HEK293 (cell line): ENCODE data around the gene GSG1L.

Experiments used
- CTCF ChIA-PET: fragments of 350-600 bp; formaldehyde crosslinking; extraction: SDS; loops from one replicate; lab custom pipeline; 2021; ENCODE audit warnings: antibody characterized with exemption; lab: Yijun Ruan, JAX
- POLR2A ChIA-PET: fragments of 300-600 bp; formaldehyde crosslinking; extraction: SDS; loops from one replicate; lab custom pipeline; 2020; ENCODE audit warnings: antibody characterized with exemption, inconsistent platforms; lab: Yijun Ruan, JAX
- H3K27ac ChIP-seq: fragments of 200-500 bp; sonication (Bioruptor generic); 2 replicates; pipeline ENCODE4 v1.5.1; 2014; ENCODE audit warnings: low read depth, low read length, control low read depth, inconsistent platforms; ENCODE audit errors: extremely low read depth
- H3K36me3 ChIP-seq, 2 experiments: fragments of 200-500 bp in 1 of 2; sonication (Bioruptor generic) in 1 of 2; 1 replicate in 1 of 2; 2 replicates in 1 of 2; pipeline ENCODE4 v1.5.1; 2014 to 2017; ENCODE audit warnings: inconsistent platforms in 2 of 2, low read length in 2 of 2; ENCODE audit not compliant: control insufficient read depth in 2 of 2, insufficient read depth in 1 of 2
- H3K4me1 ChIP-seq: fragments of 200-500 bp; sonication (Bioruptor generic); 2 replicates; pipeline ENCODE4 v1.5.1; 2014; ENCODE audit warnings: mild to moderate bottlenecking, low read length, inconsistent platforms; ENCODE audit not compliant: control insufficient read depth, insufficient read depth
- H3K4me3 ChIP-seq: 2 replicates; pipeline ENCODE4 v1.5.1; 2011; ENCODE audit warnings: low read depth, mild to moderate bottlenecking, control low read depth, low read length, moderate library complexity
- H3K9me3 ChIP-seq: fragments of 200-500 bp; sonication (Bioruptor generic); 2 replicates; pipeline ENCODE4 v1.5.1; 2014; ENCODE audit warnings: low read depth, low read length, inconsistent platforms; ENCODE audit not compliant: control insufficient read depth, insufficient read depth
- GLIS2 ChIP-seq: fragments of 450-650 bp; formaldehyde crosslinking; IDR thresholded peaks from 2 replicates; pipeline ENCODE4 v1.5.1; 2016; ENCODE audit warnings: missing biosample characterization, missing genetic modification characterization
- HOXC10 ChIP-seq: sonication (generic); formaldehyde crosslinking; IDR thresholded peaks from 2 replicates; pipeline ENCODE4 v1.8.1; 2023; ENCODE audit warnings: mild to moderate bottlenecking, missing genetic modification reagents
- KLF8 ChIP-seq: fragments of 450-650 bp; formaldehyde crosslinking; IDR thresholded peaks from 2 replicates; pipeline ENCODE4 v1.5.1; 2016; ENCODE audit warnings: missing biosample characterization, missing genetic modification characterization
- KLF9 ChIP-seq: fragments of 450-650 bp; formaldehyde crosslinking; IDR thresholded peaks from 2 replicates; pipeline ENCODE4 v1.5.1; 2016; ENCODE audit warnings: missing biosample characterization, missing genetic modification characterization, low read depth
- MZF1 ChIP-seq: fragments of 450-650 bp; formaldehyde crosslinking; IDR thresholded peaks from 2 replicates; pipeline ENCODE4 v1.5.1; 2017; ENCODE audit warnings: missing biosample characterization, missing genetic modification characterization, borderline replicate concordance
- TRIM28 ChIP-seq: IDR thresholded peaks from 2 replicates; pipeline ENCODE4 v1.6.1; 2011; ENCODE audit warnings: low read length, control low read depth, borderline replicate concordance
- ZBTB21 ChIP-seq: fragments of 450-650 bp; formaldehyde crosslinking; IDR thresholded peaks from 2 replicates; pipeline ENCODE4 v1.5.1; 2017; ENCODE audit warnings: missing biosample characterization, missing genetic modification characterization
- ZNF19 ChIP-seq: fragments of 450-650 bp; formaldehyde crosslinking; IDR thresholded peaks from 2 replicates; pipeline ENCODE4; 2016; ENCODE audit warnings: missing biosample characterization, missing genetic modification characterization, low read depth
- ZNF391 ChIP-seq: fragments of 450-650 bp; formaldehyde crosslinking; IDR thresholded peaks from 2 replicates; pipeline ENCODE4 v1.5.1; 2016; ENCODE audit warnings: low read depth, missing biosample characterization, missing genetic modification characterization, borderline replicate concordance
- ZNF544 ChIP-seq: fragments of 450-650 bp; formaldehyde crosslinking; IDR thresholded peaks from 2 replicates; pipeline ENCODE4 v1.5.0; 2017; ENCODE audit warnings: missing biosample characterization, missing genetic modification characterization
- ZNF548 ChIP-seq: fragments of 450-650 bp; formaldehyde crosslinking; IDR thresholded peaks from 2 replicates; pipeline ENCODE4 v1.5.1; 2016; ENCODE audit warnings: missing biosample characterization, missing genetic modification characterization
- ZNF701 ChIP-seq: fragments of 450-650 bp; formaldehyde crosslinking; IDR thresholded peaks from 2 replicates; pipeline ENCODE4 v1.5.1; 2016; ENCODE audit warnings: missing biosample characterization, missing genetic modification characterization
- ZNF791 ChIP-seq: fragments of 450-650 bp; formaldehyde crosslinking; IDR thresholded peaks from 2 replicates; pipeline ENCODE4 v1.5.1; 2016; ENCODE audit warnings: missing biosample characterization, missing genetic modification characterization
- ZXDB ChIP-seq: fragments of 450-650 bp; formaldehyde crosslinking; IDR thresholded peaks from 2 replicates; pipeline ENCODE4 v1.5.1; 2016; ENCODE audit warnings: missing biosample characterization, missing genetic modification characterization
- TF ChIP-seq, protein P1 (sequence below): fragments of 450-650 bp; formaldehyde crosslinking; IDR thresholded peaks from 2 replicates; pipeline ENCODE4 v1.5.1; 2016; ENCODE audit warnings: missing biosample characterization, missing genetic modification characterization
- TF ChIP-seq, protein P2 (sequence below): fragments of 450-650 bp; formaldehyde crosslinking; IDR thresholded peaks from 2 replicates; pipeline ENCODE4 v1.5.1; 2016; ENCODE audit warnings: missing biosample characterization, missing genetic modification characterization
- TF ChIP-seq, protein P3 (sequence below): fragments of 450-650 bp; formaldehyde crosslinking; IDR thresholded peaks from 2 replicates; pipeline ENCODE4 v1.5.1; 2017; ENCODE audit warnings: missing biosample characterization, missing genetic modification characterization
- TF ChIP-seq, protein P4 (sequence below): fragments of 450-650 bp; formaldehyde crosslinking; IDR thresholded peaks from 2 replicates; pipeline ENCODE4 v1.5.1; 2016; ENCODE audit warnings: missing biosample characterization, missing genetic modification characterization
- TF ChIP-seq, protein P5 (sequence below): fragments of 450-650 bp; IDR thresholded peaks from 2 replicates; pipeline ENCODE4 v1.5.1; 2018; ENCODE audit warnings: missing biosample characterization, mild to moderate bottlenecking, missing genetic modification characterization
- TF ChIP-seq, protein P6 (sequence below): fragments of 450-650 bp; formaldehyde crosslinking; IDR thresholded peaks from 2 replicates; pipeline ENCODE4 v1.5.1; 2016; ENCODE audit warnings: missing biosample characterization, missing genetic modification characterization

The GSG1L gene

DNA sequence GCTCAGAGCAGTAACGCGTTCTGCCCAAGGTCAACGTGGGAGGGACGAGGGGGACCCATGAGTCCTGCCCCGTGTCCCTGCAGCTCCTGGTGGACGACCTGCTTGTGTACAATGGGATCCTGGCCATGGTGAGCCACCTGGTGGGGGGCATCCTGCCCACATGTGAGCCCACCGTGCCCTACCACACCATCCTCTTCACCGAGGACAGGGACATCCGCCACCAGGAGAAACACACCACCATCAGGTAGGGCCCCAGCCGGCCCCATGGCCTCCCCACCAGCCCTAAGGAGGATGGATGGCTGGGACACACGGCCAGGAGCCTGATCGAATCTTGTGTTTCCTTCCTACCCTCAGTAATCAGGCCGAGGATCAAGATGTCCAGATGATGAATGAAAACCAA lies 286.0 kb downstream of the GSG1L start:
- ChIA-PET CTCF (interaction anchor here (0.7 kb wide), 1 partner anchor 138 kb away, joined by 3 read pairs; no protein-coding TSS in a partner anchor), POLR2A (no interaction called here)
- Histone ChIP-seq H3K4me3 (no peak overlapping the region), H3K27ac (no peak overlapping the region), H3K4me1 (no peaks in the 10 kb centered on the region), H3K36me3 (no peaks in the 10 kb centered on the region), H3K9me3 (no peaks in the 10 kb centered on the region)
- no peak for TF ChIP-seq GLIS2 (tag by site-specific recombination)
- TF ChIP-seq, protein P1, sequence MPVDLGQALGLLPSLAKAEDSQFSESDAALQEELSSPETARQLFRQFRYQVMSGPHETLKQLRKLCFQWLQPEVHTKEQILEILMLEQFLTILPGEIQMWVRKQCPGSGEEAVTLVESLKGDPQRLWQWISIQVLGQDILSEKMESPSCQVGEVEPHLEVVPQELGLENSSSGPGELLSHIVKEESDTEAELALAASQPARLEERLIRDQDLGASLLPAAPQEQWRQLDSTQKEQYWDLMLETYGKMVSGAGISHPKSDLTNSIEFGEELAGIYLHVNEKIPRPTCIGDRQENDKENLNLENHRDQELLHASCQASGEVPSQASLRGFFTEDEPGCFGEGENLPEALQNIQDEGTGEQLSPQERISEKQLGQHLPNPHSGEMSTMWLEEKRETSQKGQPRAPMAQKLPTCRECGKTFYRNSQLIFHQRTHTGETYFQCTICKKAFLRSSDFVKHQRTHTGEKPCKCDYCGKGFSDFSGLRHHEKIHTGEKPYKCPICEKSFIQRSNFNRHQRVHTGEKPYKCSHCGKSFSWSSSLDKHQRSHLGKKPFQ (tag by site-specific recombination) = no peak

DNA sequence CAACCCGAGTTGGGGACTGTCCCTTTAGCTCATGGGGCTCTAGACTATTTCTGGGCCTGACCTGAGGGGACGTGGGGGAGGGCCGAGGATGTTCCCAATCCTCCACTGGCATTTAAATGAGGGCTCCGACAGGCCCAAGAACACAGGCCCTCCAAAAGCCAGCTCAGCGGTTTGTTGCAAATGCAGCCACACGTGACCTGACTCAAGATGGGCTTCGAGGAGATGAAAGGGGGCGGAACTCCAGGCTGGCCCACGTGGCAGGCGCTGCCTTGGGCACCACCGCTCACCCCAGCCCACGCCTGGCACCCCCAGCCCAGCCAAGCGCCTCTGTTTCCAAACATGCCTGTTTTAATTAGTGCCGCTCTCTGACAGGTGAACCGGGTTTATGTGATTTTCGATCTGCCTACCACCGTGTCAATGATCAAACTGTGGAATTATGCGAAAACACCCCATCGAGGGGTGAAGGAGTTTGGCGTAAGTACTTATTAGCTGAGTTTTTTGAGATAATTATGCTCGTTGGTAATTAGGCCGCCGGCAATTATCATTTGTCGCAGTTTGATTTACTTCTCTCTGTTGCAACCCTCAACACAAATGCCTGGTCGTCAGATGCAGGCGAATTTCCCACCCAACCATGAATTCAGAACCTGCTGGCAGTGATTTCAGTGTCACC lies 286.8 kb downstream of the GSG1L start:
- Histone ChIP-seq H3K27ac (no peak overlapping the region), H3K9me3 (no peaks in the 10 kb centered on the region), H3K4me3 (no peak overlapping the region), H3K36me3 (no peaks in the 10 kb centered on the region; a peak in 1 of 3 replicates), H3K4me1 (no peaks in the 10 kb centered on the region)
- TF ChIP-seq ZBTB21 (no peak), TRIM28 (no peak), ZNF544 (tag by site-specific recombination) (no peak), ZNF19 (tag by site-specific recombination) (no peak)
- TF ChIP-seq, protein P2, sequence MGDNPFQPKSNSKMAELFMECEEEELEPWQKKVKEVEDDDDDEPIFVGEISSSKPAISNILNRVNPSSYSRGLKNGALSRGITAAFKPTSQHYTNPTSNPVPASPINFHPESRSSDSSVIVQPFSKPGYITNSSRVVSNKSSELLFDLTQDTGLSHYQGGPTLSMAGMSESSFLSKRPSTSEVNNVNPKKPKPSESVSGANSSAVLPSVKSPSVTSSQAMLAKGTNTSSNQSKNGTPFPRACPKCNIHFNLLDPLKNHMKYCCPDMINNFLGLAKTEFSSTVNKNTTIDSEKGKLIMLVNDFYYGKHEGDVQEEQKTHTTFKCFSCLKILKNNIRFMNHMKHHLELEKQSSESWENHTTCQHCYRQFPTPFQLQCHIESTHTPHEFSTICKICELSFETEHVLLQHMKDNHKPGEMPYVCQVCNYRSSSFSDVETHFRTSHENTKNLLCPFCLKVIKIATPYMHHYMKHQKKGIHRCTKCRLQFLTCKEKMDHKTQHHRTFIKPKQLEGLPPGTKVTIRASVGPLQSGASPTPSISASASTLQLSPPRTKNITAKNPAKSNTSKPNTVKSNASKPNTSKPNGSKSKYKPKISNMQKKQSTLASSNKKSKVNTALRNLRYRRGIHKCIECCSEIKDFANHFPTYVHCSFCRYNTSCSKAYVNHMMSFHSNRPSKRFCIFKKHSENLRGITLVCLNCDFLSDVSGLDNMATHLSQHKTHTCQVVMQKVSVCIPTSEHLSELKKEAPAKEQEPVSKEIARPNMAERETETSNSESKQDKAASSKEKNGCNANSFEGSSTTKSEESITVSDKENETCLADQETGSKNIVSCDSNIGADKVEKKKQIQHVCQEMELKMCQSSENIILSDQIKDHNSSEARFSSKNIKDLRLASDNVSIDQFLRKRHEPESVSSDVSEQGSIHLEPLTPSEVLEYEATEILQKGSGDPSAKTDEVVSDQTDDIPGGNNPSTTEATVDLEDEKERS (tag by site-specific recombination) = no peak
- CTCF ChIA-PET = interaction anchor here (0.6 to 0.7 kb wide), 2 partner anchors 137 to 320 kb away, joined by 3 read pairs; no protein-coding TSS in a partner anchor
- POLR2A ChIA-PET = no interaction called here

DNA sequence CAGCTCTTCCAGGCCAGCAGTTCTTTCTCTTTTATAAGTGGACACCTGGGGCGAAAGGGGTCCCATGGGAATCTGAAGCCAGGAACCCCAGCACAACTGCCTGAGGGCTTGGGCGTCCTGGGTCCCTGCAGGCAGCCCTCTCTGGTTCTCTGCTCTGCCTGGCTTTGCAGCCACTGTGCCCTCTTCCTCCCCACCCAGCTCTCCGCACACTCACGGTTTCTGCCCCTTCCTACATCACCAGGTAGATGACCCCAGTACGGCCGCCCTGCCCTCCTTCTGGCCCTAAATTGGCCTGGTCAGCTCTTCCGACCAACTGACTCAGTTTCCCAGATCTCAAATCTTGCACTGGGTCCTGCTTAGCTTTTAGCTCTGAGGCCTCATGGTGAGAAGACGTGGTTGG lies 288.3 kb downstream of the GSG1L start:
- Histone ChIP-seq H3K9me3 (no peaks in the 10 kb centered on the region), H3K27ac (no peak overlapping the region), H3K4me3 (no peak overlapping the region), H3K4me1 (no peaks in the 10 kb centered on the region), H3K36me3 (peaks cover 0 to 3% of the 10 kb centered on the region in 2 experiments; a peak in 2 of 3 replicates)
- ChIA-PET POLR2A (no interaction called here), CTCF (interaction anchor here (0.5 kb wide), 1 partner anchor 183 kb away, joined by 4 read pairs; no protein-coding TSS in a partner anchor)
- TF ChIP-seq, protein P3, sequence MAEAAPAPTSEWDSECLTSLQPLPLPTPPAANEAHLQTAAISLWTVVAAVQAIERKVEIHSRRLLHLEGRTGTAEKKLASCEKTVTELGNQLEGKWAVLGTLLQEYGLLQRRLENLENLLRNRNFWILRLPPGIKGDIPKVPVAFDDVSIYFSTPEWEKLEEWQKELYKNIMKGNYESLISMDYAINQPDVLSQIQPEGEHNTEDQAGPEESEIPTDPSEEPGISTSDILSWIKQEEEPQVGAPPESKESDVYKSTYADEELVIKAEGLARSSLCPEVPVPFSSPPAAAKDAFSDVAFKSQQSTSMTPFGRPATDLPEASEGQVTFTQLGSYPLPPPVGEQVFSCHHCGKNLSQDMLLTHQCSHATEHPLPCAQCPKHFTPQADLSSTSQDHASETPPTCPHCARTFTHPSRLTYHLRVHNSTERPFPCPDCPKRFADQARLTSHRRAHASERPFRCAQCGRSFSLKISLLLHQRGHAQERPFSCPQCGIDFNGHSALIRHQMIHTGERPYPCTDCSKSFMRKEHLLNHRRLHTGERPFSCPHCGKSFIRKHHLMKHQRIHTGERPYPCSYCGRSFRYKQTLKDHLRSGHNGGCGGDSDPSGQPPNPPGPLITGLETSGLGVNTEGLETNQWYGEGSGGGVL (tag by site-specific recombination) = no peak
- TF ChIP-seq MZF1 (tag by site-specific recombination) (no peak), HOXC10 (no peak), ZNF701 (tag by site-specific recombination) (no peak), ZNF548 (tag by site-specific recombination) (no peak), KLF8 (tag by site-specific recombination) (no peak), ZXDB (no peak), GLIS2 (tag by site-specific recombination) (no peak), ZNF791 (no peak), KLF9 (no peak), ZNF391 (tag by site-specific recombination) (no peak)
- TF ChIP-seq, protein P4, sequence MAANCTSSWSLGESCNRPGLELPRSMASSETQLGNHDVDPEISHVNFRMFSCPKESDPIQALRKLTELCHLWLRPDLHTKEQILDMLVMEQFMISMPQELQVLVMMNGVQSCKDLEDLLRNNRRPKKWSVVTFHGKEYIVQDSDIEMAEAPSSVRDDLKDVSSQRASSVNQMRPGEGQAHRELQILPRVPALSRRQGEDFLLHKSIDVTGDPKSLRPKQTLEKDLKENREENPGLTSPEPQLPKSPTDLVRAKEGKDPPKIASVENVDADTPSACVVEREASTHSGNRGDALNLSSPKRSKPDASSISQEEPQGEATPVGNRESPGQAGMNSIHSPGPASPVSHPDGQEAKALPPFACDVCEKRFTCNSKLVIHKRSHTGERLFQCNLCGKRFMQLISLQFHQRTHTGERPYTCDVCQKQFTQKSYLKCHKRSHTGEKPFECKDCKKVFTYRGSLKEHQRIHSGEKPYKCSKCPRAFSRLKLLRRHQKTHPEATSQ (tag by site-specific recombination) = no peak
- TF ChIP-seq, protein P5, sequence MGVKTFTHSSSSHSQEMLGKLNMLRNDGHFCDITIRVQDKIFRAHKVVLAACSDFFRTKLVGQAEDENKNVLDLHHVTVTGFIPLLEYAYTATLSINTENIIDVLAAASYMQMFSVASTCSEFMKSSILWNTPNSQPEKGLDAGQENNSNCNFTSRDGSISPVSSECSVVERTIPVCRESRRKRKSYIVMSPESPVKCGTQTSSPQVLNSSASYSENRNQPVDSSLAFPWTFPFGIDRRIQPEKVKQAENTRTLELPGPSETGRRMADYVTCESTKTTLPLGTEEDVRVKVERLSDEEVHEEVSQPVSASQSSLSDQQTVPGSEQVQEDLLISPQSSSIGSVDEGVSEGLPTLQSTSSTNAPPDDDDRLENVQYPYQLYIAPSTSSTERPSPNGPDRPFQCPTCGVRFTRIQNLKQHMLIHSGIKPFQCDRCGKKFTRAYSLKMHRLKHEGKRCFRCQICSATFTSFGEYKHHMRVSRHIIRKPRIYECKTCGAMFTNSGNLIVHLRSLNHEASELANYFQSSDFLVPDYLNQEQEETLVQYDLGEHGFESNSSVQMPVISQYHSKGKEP (tag by site-specific recombination) = no peak
- TF ChIP-seq, protein P6, sequence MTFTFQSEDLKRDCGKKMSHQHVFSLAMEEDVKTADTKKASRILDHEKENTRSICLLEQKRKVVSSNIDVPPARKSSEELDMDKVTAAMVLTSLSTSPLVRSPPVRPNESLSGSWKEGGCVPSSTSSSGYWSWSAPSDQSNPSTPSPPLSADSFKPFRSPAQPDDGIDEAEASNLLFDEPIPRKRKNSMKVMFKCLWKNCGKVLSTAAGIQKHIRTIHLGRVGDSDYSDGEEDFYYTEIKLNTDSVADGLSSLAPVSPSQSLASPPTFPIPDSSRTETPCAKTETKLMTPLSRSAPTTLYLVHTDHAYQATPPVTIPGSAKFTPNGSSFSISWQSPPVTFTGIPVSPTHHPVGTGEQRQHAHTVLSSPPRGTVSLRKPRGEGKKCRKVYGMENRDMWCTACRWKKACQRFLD (tag by site-specific recombination) = no peak
